Measurements from ENCODE around the gene CENPB.
"Not testable (repeated sequence)": the region's sequence is repeated elsewhere in the genome, so short reads cannot be mapped to it uniquely, and the experiment has no call there.

CENPB gene

GRCh38 chr20:3786665-3787323, at the start of gene CENPB:
CENPB (minus strand) TSS chr20:3786740; CDS start chr20:3786483, 257 bp downstream.
- Mint-ChIP-seq H3K9me3 (no peaks in the 10 kb centered on the region), H3K4me1 (ENCODE audit: low read depth) (peaks cover 39% of the 10 kb centered on the region), H3K36me3 (ENCODE audit: low read depth) (peaks cover 27% of the 10 kb centered on the region), H3K27ac (peak within 1 kb of the TSS; percentile 91), H3K27me3 (no peaks in the 10 kb centered on the region), H3K4me3 (peak within 1 kb of the TSS; percentile 83)
- peak; percentile 96 for DNase-seq

GRCh38 chr20:3836132-3836531, 49.6 kb upstream of the CENPB start:
- no peak for DNase-seq
- no peaks in the 10 kb centered on the region for H3K36me3 Mint-ChIP-seq (ENCODE audit: low read depth)
- H3K4me1 Mint-ChIP-seq (ENCODE audit: low read depth): peaks cover 3% of the 10 kb centered on the region
- no peak overlapping the region for H3K27ac Mint-ChIP-seq
- H3K4me3 Mint-ChIP-seq: no peak overlapping the region
- H3K9me3 Mint-ChIP-seq: no peaks in the 10 kb centered on the region
- H3K27me3 Mint-ChIP-seq: no peaks in the 10 kb centered on the region

GRCh38 chr20:3829891-3830290, 43.4 kb upstream of the CENPB start:
- H3K27ac Mint-ChIP-seq; H3K9me3 Mint-ChIP-seq; DNase-seq; H3K27me3 Mint-ChIP-seq; H3K4me1 Mint-ChIP-seq (ENCODE audit: low read depth); H3K4me3 Mint-ChIP-seq: not testable (repeated sequence)
- peaks cover 32% of the 10 kb centered on the region for H3K36me3 Mint-ChIP-seq (ENCODE audit: low read depth)

GRCh38 chr20:3828798-3829197, 42.3 kb upstream of the CENPB start:
- no peak for DNase-seq
- Mint-ChIP-seq H3K9me3 (no peaks in the 10 kb centered on the region), H3K4me3 (no peak overlapping the region), H3K27me3 (no peaks in the 10 kb centered on the region), H3K27ac (no peak overlapping the region), H3K36me3 (ENCODE audit: low read depth) (peaks cover 42% of the 10 kb centered on the region), H3K4me1 (ENCODE audit: low read depth) (peaks cover 1% of the 10 kb centered on the region)

- no peak for DNase-seq
- no peak overlapping the region for H3K27ac Mint-ChIP-seq
- H3K4me1 Mint-ChIP-seq (ENCODE audit: low read depth): peaks cover 7% of the 10 kb centered on the region
- H3K4me3 Mint-ChIP-seq: no peak overlapping the region
- H3K27me3 Mint-ChIP-seq: no peaks in the 10 kb centered on the region
- H3K36me3 Mint-ChIP-seq (ENCODE audit: low read depth): peaks cover 62% of the 10 kb centered on the region
- no peaks in the 10 kb centered on the region for H3K9me3 Mint-ChIP-seq
Observed at GRCh38 chr20:3826420-3826819, 39.9 kb upstream of the CENPB start.

- Mint-ChIP-seq H3K27me3 (no peaks in the 10 kb centered on the region), H3K4me1 (ENCODE audit: low read depth) (peaks cover 12% of the 10 kb centered on the region)
Observed at GRCh38 chr20:3825526-3825925, 39.0 kb upstream of the CENPB start.

GRCh38 chr20:3823881-3824280, 37.3 kb upstream of the CENPB start:
- Mint-ChIP-seq H3K36me3 (ENCODE audit: low read depth) (peaks cover 66% of the 10 kb centered on the region), H3K27me3 (no peaks in the 10 kb centered on the region), H3K27ac (no peak overlapping the region), H3K4me1 (ENCODE audit: low read depth) (peaks cover 22% of the 10 kb centered on the region), H3K4me3 (no peak overlapping the region), H3K9me3 (no peaks in the 10 kb centered on the region)
- DNase-seq: no peak

More at GRCh38 chr20:3825526-3825925, 39.0 kb upstream of the CENPB start:
- no peak for DNase-seq
- Mint-ChIP-seq H3K9me3 (no peaks in the 10 kb centered on the region), H3K36me3 (ENCODE audit: low read depth) (peaks cover 67% of the 10 kb centered on the region), H3K27ac (peak overlapping the region; percentile 45), H3K4me3 (no peak overlapping the region)

GRCh38 chr20:3821996-3822395, 35.5 kb upstream of the CENPB start:
- Mint-ChIP-seq H3K27me3 (no peaks in the 10 kb centered on the region), H3K4me1 (ENCODE audit: low read depth) (peaks cover 34% of the 10 kb centered on the region), H3K4me3 (peak overlapping the region; percentile 86), H3K27ac (peak overlapping the region; percentile 99), H3K9me3 (no peaks in the 10 kb centered on the region), H3K36me3 (ENCODE audit: low read depth) (peaks cover 55% of the 10 kb centered on the region)
- no peak for DNase-seq

- no peaks in the 10 kb centered on the region for H3K9me3 Mint-ChIP-seq
- H3K27me3 Mint-ChIP-seq: no peaks in the 10 kb centered on the region
- H3K4me3 Mint-ChIP-seq: peak overlapping the region; percentile 86
- peaks cover 47% of the 10 kb centered on the region for H3K36me3 Mint-ChIP-seq (ENCODE audit: low read depth)
- peak overlapping the region; percentile 99 for H3K27ac Mint-ChIP-seq
- peaks cover 40% of the 10 kb centered on the region for H3K4me1 Mint-ChIP-seq (ENCODE audit: low read depth)
- DNase-seq: no peak
Observed at GRCh38 chr20:3820901-3821727, 34.6 kb upstream of the CENPB start.

- H3K4me3 Mint-ChIP-seq: peak within 1 kb of the TSS; percentile 86
- H3K36me3 Mint-ChIP-seq (ENCODE audit: low read depth): peaks cover 38% of the 10 kb centered on the region
- H3K27me3 Mint-ChIP-seq: no peaks in the 10 kb centered on the region
- no peaks in the 10 kb centered on the region for H3K9me3 Mint-ChIP-seq
- H3K27ac Mint-ChIP-seq: peak within 1 kb of the TSS; percentile 99
- peaks cover 49% of the 10 kb centered on the region for H3K4me1 Mint-ChIP-seq (ENCODE audit: low read depth)
- peak; percentile 96 for DNase-seq
Observed at GRCh38 chr20:3820048-3820900, 33.7 kb upstream of the CENPB start, which contains the start of gene AP5S1. AP5S1 (plus strand) TSS chr20:3820547; CDS start chr20:3822118, 1,571 bp downstream.

GRCh38 chr20:3819411-3820047, 33.0 kb upstream of the CENPB start:
- H3K27ac Mint-ChIP-seq: peak overlapping the region; percentile 94
- peaks cover 55% of the 10 kb centered on the region for H3K4me1 Mint-ChIP-seq (ENCODE audit: low read depth)
- peak overlapping the region; percentile 86 for H3K4me3 Mint-ChIP-seq
- H3K27me3 Mint-ChIP-seq: no peaks in the 10 kb centered on the region
- no peak for DNase-seq
- H3K9me3 Mint-ChIP-seq: no peaks in the 10 kb centered on the region
- peaks cover 32% of the 10 kb centered on the region for H3K36me3 Mint-ChIP-seq (ENCODE audit: low read depth)

GRCh38 chr20:3818155-3819151, 31.9 kb upstream of the CENPB start:
- Mint-ChIP-seq H3K9me3 (no peaks in the 10 kb centered on the region), H3K4me1 (ENCODE audit: low read depth) (peaks cover 62% of the 10 kb centered on the region), H3K36me3 (ENCODE audit: low read depth) (peaks cover 22% of the 10 kb centered on the region), H3K27me3 (no peaks in the 10 kb centered on the region), H3K27ac (peak overlapping the region; percentile 94), H3K4me3 (no peak overlapping the region)
- DNase-seq: no peak

- Mint-ChIP-seq H3K4me3 (no peak overlapping the region), H3K27ac (peak overlapping the region; percentile 88), H3K36me3 (ENCODE audit: low read depth) (peaks cover 4% of the 10 kb centered on the region), H3K9me3 (no peaks in the 10 kb centered on the region), H3K4me1 (ENCODE audit: low read depth) (peaks cover 78% of the 10 kb centered on the region), H3K27me3 (no peaks in the 10 kb centered on the region)
- peak; percentile 54 for DNase-seq
Observed at GRCh38 chr20:3815703-3816315, 29.3 kb upstream of the CENPB start.

All from activated T-cell treated with anti-CD3 and anti-CD28 coated beads, Interleukin-2, amount 50 U/mL, for 24 hours (primary cell).